ENCODE data around the gene GINS1. TPM values are rescaled to one million over a fixed set of nuclear protein-coding genes. Genes with fewer than 3 reads are reported as not detected.

Gene GINS1
- total and polyA plus RNA-seq, 2 of the 8 experiments (the other 6 are each of a cell fraction or from before 2014, with no cell fraction given), result 44.7 to 68.4 TPM

- 90% methylated on average over 9 of the region's 15 CpGs; no CpG with 5 or more reads in 1 of the 2 experiments for WGBS, 2 experiments (ENCODE audit: extremely low coverage in 1 of 2, insufficient coverage in 1 of 2, insufficient read length in 1 of 2, insufficient replicate concordance in 2 of 2, low coverage in 1 of 2, low lambda C conversion rate in 2 of 2, missing lambda C conversion rate in 1 of 2)
- H3K4me1 ChIP-seq (replicated peaks in 1 of 4; ENCODE audit: control insufficient read depth in 3 of 4, insufficient read depth in 4 of 4, low read length in 3 of 4), result peaks cover 0 to 19% (median 11%) of the 10 kb centered on the region in 4 experiments; a peak in 6 of 7 replicates
- H2BK12ac ChIP-seq (ENCODE audit: low read depth, low read length), result 0 out of 2 replicates have a peak overlapping the region, but pooled peaks have one; percentile 9
- no peak overlapping the region for H3K4me3 ChIP-seq (ENCODE audit: extremely low read depth in 1 of 4, insufficient read depth in 2 of 4, low read depth in 3 of 4, low read length in 4 of 4)
- H3K14ac ChIP-seq (ENCODE audit: insufficient read length), result no peak overlapping the region
- TF ChIP-seq SAP30 (IDR thresholded peaks at IDR 0.05; ENCODE audit: insufficient read depth, insufficient replicate concordance, low read length) (no peak), CBX8 (IDR thresholded peaks at IDR 0.05; ENCODE audit: borderline replicate concordance, low read depth, low read length) (no peak), YY1 (IDR thresholded peaks at IDR 0.05; ENCODE audit: low read depth, low read length) (no peak), NRF1 (IDR thresholded peaks at IDR 0.05; ENCODE audit: low read depth, low read length) (no peak), EZH2 (IDR thresholded peaks at IDR 0.05; ENCODE audit: low read depth, low read length, severe bottlenecking) (no peak), RFX5 (IDR thresholded peaks at IDR 0.05; ENCODE audit: borderline replicate concordance, low read depth, low read length) (no peak), SUZ12 (IDR thresholded peaks at IDR 0.05; ENCODE audit: low read length) (no peak), POLR2AphosphoS5 (IDR thresholded peaks at IDR 0.05; ENCODE audit: low read depth, low read length) (no peak)
- H3K79me2 ChIP-seq (ENCODE audit: control insufficient read depth in 1 of 2, insufficient read depth in 2 of 2, low read length in 2 of 2), result no peaks in the 10 kb centered on the region
- H2AK5ac ChIP-seq (ENCODE audit: low read depth, low read length), result no peak overlapping the region
- H3K9ac ChIP-seq (replicated peaks in 1 of 4; ENCODE audit: extremely low read depth in 1 of 4, low read depth in 3 of 4, low read length in 3 of 4), result no peak overlapping the region
- no peak for DNase-seq (ENCODE audit: low read depth in 1 of 2, low spot score in 2 of 2)
- no peak overlapping the region for H3K23ac ChIP-seq (ENCODE audit: insufficient read length)
- H3K36me3 ChIP-seq (ENCODE audit: control insufficient read depth in 2 of 4, insufficient read depth in 4 of 4, low read length in 3 of 4), result peaks cover 0 to 7% (median 3%) of the 10 kb centered on the region in 4 experiments; a peak in 2 of 8 replicates
- no peak overlapping the region for H3K56ac ChIP-seq (replicated peaks; ENCODE audit: insufficient read length, low read depth, low read length)
- no peak overlapping the region for H3K27ac ChIP-seq (ENCODE audit: low read depth, low read length)
- no peak overlapping the region for H2BK120ac ChIP-seq (replicated peaks; ENCODE audit: low read depth, low read length)
- FAIRE-seq, result no peak
- H2BK5ac ChIP-seq (ENCODE audit: low read depth, low read length), result peak overlapping the region; percentile 87
- H3K4me2 ChIP-seq (ENCODE audit: insufficient read depth in 1 of 2, low read depth in 2 of 2, low read length in 2 of 2), result no peak overlapping the region
- no peak overlapping the region for H4K8ac ChIP-seq (ENCODE audit: extremely low read depth, insufficient read depth, low read length)
- no peaks in the 10 kb centered on the region for H3K27me3 ChIP-seq (replicated peaks in 1 of 4; ENCODE audit: control insufficient read depth in 3 of 4, extremely low read depth in 1 of 4, insufficient read depth in 3 of 4, low read length in 3 of 4)
- H2BK15ac ChIP-seq (ENCODE audit: low read length), result 0 out of 2 replicates have a peak overlapping the region, but pooled peaks have one; percentile 16
- H4K20me1 ChIP-seq (replicated peaks in 1 of 2; ENCODE audit: control insufficient read depth in 1 of 2, insufficient read depth in 2 of 2, low read length in 2 of 2), result peaks cover 0 to 4% of the 10 kb centered on the region in 2 experiments
- no peaks in the 10 kb centered on the region for H3K23me2 ChIP-seq (ENCODE audit: low read depth, low read length)
- ChIA-PET CTCF (ENCODE audit: partially characterized antibody) (interaction anchor here (0.9 to 1.5 kb wide), 2 partner anchors 8 to 32 kb away, joined by 3 to 4 read pairs; no protein-coding TSS in a partner anchor), POLR2A (ENCODE audit: partially characterized antibody) (interaction anchor here (0.5 to 1.3 kb wide), 2 partner anchors 8 to 58 kb away, joined by 3 to 4 read pairs; no protein-coding TSS in a partner anchor)
- H3K4ac ChIP-seq (replicated peaks; ENCODE audit: insufficient read length, low read depth, low read length), result no peak overlapping the region
- H2AFZ ChIP-seq (ENCODE audit: low read length), result no peak overlapping the region
- no peak overlapping the region for H2BK20ac ChIP-seq (ENCODE audit: low read length)
- H3K18ac ChIP-seq (ENCODE audit: extremely low read depth, low read length), result no peak overlapping the region; the same call in 1 of the 2 replicates
- H4K91ac ChIP-seq (replicated peaks; ENCODE audit: insufficient read length, low read length), result peak overlapping the region; percentile 29
- no peaks in the 10 kb centered on the region for H3K79me1 ChIP-seq (ENCODE audit: low read depth, low read length)
- H3K9me3 ChIP-seq (ENCODE audit: insufficient read depth in 2 of 2, low read depth in 1 of 2, low read length in 1 of 2), result no peaks in the 10 kb centered on the region
- H4K5ac ChIP-seq (ENCODE audit: insufficient read length, low read depth, low read length), result no peak overlapping the region
Measured at GRCh38 chr20:25490656-25491445, 83.4 kb downstream of the GINS1 start.

Measured in H1 (cell line).